Measurements from ENCODE around the gene GADD45B.

Gene GADD45B

DNA sequence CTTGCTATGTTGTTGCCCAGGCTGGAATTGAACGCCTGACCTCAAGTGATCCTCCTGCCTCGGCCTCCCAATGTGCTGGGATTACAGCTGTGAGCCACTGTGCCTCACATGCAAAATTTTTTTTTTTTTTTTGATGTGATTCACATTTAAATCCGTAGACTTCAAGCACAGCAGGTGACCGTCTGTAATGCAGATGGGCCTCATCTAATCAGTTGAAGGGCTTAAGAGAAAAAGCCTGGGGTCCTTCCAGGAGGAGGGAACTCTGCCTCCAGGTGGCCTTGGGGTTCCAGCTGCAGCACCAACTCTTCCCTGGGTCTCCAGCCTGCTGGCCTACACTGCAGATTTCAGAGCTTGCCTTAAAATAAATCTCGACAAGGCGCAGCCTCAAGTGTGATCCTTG is 43.6 kb downstream of the GADD45B start:
- DNase-seq = no peak

DNA sequence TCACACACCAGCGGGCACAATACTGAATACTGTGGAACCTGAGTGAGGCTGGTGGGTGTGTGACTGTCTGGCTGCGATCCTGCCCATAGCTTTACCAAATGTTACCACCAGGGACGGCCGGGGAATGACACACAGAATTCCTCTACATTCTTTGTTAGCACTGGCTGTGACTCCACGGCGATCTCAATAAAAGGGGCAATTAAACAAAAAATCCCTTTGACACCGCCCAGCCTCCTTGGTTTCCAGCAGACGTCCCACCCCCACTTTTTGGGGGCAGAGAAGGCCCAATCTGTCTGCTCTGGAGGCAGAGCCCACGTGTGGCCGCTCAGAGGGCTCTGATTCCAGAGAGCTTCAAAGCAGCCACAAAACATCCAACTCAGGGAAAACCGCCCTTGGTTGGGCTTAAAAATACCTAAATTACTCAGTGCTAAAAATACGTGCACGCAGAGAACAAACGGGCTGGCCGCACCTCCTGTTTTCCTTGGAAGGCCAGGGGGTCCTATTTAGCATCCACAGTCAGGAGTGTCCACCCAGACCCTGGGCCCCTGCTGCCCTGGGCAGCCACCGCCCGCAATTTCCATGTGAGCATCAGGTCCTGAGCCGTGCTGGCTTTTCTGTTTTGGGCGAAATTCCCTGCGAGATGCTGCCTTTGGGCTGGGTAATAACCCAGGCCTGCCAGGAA is 47.8 kb downstream of the GADD45B start:
- DNase-seq = no peak

DNA sequence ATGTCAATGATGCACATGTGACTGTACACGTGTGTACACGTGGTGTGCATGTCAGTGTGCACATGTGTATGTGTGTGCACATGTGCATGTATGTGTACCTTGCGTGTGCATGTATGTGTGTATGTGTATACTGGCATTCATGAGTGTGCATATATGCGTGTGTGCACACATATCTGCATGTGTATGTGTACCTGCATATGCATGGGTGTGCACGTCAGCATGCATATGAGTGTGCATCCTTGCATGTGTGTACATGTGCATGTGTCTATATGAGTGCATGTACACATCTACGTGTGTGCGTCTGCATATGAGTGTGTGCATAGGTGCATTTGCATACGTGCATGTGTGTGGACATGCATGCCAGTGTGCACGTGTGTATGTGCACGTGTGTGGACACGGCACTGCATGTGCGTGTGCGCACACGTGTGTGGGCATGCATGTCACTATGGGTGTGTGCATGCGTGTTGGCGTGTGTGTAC is 48.5 kb downstream of the GADD45B start:
- no peak for DNase-seq

DNA sequence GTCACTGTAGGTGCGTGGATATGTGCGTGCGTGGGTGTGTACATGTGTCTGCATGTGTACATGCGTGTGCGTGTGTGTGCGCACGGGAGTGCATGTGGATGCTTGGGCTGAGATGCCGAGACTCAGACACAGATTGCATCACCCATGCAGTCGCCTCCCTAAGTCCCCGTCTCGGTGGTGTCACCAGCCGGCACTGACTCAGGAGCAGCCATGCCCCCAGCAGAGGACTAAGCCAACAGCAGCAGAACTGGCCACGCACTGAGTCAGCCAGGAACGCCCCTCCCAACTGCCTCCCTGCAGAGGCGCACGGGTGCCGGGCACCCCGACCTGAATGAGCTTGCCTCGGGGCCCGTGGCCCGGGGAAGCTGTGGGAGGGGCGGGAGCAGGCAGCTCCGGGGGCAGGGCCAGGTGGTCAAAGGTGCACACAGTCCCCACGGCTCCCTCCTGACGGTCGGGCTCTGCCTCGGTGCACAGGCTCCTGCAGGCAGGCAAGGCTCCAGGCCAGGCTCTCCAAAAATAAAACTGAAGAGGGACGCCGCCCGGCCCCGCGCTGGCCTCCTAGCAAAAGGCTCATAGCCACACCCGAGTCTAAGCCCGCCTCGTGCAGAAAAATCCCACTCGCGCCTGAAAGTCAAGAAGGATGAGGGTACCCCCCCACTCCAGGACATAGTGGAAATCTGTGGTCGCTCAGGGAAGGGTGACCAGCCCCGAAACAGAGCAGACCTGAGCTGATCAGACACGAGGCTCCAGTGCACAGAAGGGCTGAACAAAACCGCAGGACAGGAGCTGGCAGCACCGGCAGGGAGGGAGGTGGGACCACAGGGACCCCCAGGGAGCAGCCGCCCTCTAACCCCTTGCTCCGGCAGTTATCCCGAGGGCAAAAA is 49.2 kb downstream of the GADD45B start:
- DNase-seq = no peak

DNA sequence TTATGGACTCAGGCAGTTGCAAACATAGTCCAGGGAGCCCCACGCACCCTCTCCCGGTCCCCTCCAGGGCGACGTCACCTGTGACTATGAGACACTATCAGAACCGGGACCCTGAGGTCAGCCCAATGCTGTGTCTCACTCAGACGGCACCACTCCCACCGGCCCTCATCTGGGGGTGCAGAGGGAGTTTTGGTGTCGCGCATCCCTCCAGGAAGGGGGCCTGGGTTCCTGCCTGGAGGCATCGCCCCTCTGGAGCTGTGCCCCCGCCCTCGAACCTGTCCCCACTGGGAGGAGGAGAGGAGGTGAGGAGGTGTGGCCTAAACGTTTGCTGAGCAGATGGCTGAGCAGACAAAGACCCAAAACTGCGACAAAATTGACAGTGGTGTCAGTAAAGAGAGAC is 51.2 kb downstream of the GADD45B start:
- no peak for DNase-seq

DNA sequence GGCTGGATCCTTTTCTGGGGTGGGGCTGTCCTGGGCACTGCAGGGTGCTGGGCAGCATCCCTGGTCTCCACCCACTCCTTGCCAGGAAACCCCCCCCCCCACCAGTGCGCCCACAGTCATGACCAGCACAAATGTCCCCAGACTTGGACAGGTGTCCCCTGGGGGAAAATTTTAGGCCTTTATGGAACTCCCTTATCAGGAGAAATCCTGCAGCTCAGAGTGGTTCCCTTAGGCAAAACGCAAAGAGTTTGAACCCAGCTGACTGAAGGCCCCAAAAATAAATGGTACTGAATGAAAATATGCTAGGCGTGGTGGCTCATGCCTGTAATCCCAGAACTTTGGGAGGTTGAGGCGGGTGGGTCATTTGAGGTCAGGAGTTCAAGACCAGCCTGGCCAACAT is 51.8 kb downstream of the GADD45B start:
- no peak for DNase-seq
